Breast epithelium (tissue), 4 donors: ENCODE data around the gene IQSEC2. TPM values are rescaled to one million over a fixed set of nuclear protein-coding genes. Genes with fewer than 3 reads are reported as not detected.

Experiments
- DNase-seq, 2 donors: peaks; one replicate each; pipeline ENCODE4 v3.0.0-alpha.2; 2019; ENCODE audit warnings: low spot score in 2 of 2
- H3K27ac ChIP-seq, 2 donors: fragments of 200-600 bp; sonication (generic) in 1 of 2; one replicate each; pipeline ENCODE4 v1.5.1; 2016 to 2019; ENCODE audit warnings: mild to moderate bottlenecking in 1 of 2
- H3K27me3 ChIP-seq, 2 donors: fragments of 200-600 bp; sonication (generic) in 1 of 2; one replicate each; pipeline versions ENCODE4 v1.5.1 to v1.6.0; 2017 to 2019; ENCODE audit warnings: control low read depth in 1 of 2, mild to moderate bottlenecking in 1 of 2
- H3K36me3 ChIP-seq: fragments of 200-600 bp; one replicate; pipeline ENCODE4 v1.5.1; 2019
- H3K4me1 ChIP-seq, 2 donors: fragments of 200-600 bp; sonication (generic); one replicate each; pipeline ENCODE4 v1.5.1; 2016 to 2019; ENCODE audit warnings: control low read depth in 1 of 2
- H3K4me3 ChIP-seq, 3 donors: fragments of 200-600 bp; sonication (generic); 1 replicate in 2 of 3; 2 replicates in 1 of 3; pipeline ENCODE4 v1.5.1; 2016 to 2019; ENCODE audit warnings: mild to moderate bottlenecking in 3 of 3, moderate library complexity in 2 of 3
- H3K9me3 ChIP-seq, 2 donors: fragments of 200-600 bp; sonication (generic) in 1 of 2; one replicate each; pipeline ENCODE4 v1.5.1; 2016 to 2019; ENCODE audit warnings: control low read depth in 1 of 2
- POLR2A ChIP-seq: fragments of 450-650 bp; IDR thresholded peaks from one replicate; pipeline ENCODE4 v1.6.1; 2016; ENCODE audit warnings: antibody characterized with exemption, mild to moderate bottlenecking, moderate library complexity
- POLR2AphosphoS5 ChIP-seq, 3 donors: sonication (generic); formaldehyde crosslinking; IDR thresholded peaks; one replicate each; pipeline ENCODE4 v1.6.1; 2017; ENCODE audit warnings: antibody characterized with exemption in 3 of 3
- intact Hi-C: fragments of 100-400 bp; cut with DNase I; formaldehyde crosslinking; loops from one replicate; pipeline ENCODE4 v1.15.1; 2023; ENCODE audit warnings: low total_unique reads
- total RNA-seq, 3 donors: library from RNA; depleted of rRNA; stranded (reverse); fragments of >200 nt; gene quantifications; one replicate each; pipeline ENCODE4 v1.1.0, GENCODE V29; 2016
- TF ChIP-seq, protein P1 (sequence below), 3 donors: fragments of 450-650 bp; IDR thresholded peaks; one replicate each; pipeline ENCODE4 v1.5.1; 2016 to 2017; ENCODE audit warnings: antibody characterized with exemption in 3 of 3, mild to moderate bottlenecking in 3 of 3, moderate library complexity in 3 of 3

IQSEC2 gene
- total RNA-seq, 3 donors from 2014 or later, result 16.7 to 18.7 (median 18.3) TPM

DNA sequence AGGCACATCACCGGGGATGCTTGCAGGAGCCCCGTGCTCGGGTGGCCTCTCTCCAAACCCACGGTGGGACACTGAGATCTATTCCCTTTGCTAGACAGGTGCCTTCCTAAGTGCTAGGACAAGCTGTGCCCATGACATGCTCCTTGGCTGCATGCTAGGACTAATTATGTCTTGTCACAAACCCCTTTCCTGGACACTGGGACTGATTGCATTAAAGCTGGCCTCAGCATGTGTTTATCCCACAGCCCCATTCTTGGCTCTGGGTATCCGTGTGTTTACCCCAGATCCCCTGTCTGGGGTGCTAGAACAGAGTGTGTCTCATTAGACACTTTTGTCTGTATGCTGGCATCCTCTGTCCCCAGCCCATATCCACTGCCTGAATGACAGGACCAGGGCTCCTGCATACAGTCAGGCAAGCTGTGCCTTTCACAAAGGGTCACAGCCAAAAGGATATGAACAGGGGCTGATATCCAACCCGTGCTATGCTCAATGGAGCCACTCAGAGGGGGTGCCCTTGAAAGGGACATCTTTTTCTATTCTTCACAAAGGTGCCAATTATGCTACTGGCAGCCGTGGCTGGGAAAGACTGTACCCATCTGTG, 9.2 kb upstream of the IQSEC2 start:
- Histone ChIP-seq H3K36me3 (no peaks in the 10 kb centered on the region), H3K27me3 (peaks cover 0 to 56% of the 10 kb centered on the region in 2 donors), H3K4me1 (no peaks in the 10 kb centered on the region), H3K9me3 (no peaks in the 10 kb centered on the region), H3K27ac (no peak overlapping the region), H3K4me3 (no peak overlapping the region)
- intact Hi-C loops, result no loop called here
- TF ChIP-seq, protein P1, sequence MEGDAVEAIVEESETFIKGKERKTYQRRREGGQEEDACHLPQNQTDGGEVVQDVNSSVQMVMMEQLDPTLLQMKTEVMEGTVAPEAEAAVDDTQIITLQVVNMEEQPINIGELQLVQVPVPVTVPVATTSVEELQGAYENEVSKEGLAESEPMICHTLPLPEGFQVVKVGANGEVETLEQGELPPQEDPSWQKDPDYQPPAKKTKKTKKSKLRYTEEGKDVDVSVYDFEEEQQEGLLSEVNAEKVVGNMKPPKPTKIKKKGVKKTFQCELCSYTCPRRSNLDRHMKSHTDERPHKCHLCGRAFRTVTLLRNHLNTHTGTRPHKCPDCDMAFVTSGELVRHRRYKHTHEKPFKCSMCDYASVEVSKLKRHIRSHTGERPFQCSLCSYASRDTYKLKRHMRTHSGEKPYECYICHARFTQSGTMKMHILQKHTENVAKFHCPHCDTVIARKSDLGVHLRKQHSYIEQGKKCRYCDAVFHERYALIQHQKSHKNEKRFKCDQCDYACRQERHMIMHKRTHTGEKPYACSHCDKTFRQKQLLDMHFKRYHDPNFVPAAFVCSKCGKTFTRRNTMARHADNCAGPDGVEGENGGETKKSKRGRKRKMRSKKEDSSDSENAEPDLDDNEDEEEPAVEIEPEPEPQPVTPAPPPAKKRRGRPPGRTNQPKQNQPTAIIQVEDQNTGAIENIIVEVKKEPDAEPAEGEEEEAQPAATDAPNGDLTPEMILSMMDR (IDR thresholded peaks at IDR 0.05), result no peak
- TF ChIP-seq POLR2AphosphoS5 (IDR thresholded peaks at IDR 0.05) (no peak), POLR2A (no peak)
- no peak for DNase-seq

DNA sequence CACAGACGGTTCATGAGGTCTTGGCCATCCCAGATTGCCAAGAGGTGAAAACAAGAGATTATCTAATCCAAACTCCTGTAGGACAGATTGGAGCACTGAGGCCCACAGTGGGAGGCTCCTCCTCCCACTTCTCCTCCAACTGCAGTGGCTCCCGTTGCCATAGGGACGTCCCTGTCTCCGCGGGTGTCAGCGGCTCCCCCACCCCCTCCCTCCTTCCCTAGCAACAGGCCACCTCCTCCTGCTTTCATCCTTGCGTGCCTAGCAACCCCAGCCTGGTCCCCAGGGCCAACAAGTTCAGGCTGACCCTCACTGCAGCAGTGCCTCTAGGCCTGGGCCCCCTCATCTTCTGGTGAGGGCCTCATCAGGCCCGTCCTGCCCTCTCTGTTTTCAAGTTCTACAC, 6.8 kb upstream of the IQSEC2 start:
- TF ChIP-seq POLR2AphosphoS5 (IDR thresholded peaks at IDR 0.05), result no peak
- no peak for TF ChIP-seq POLR2A
- TF ChIP-seq, protein P1 (IDR thresholded peaks at IDR 0.05), result no peak
- H3K4me3 ChIP-seq, result peak overlapping the region in 1 of 3 donors; percentile 15
- H3K36me3 ChIP-seq, result no peaks in the 10 kb centered on the region
- H3K4me1 ChIP-seq, result no peaks in the 10 kb centered on the region
- H3K27ac ChIP-seq, result peak overlapping the region; percentile 51 to 80
- intact Hi-C loops, result no loop called here
- no peak for DNase-seq
- H3K9me3 ChIP-seq, result no peaks in the 10 kb centered on the region
- peaks cover 0 to 70% of the 10 kb centered on the region in 2 donors for H3K27me3 ChIP-seq

DNA sequence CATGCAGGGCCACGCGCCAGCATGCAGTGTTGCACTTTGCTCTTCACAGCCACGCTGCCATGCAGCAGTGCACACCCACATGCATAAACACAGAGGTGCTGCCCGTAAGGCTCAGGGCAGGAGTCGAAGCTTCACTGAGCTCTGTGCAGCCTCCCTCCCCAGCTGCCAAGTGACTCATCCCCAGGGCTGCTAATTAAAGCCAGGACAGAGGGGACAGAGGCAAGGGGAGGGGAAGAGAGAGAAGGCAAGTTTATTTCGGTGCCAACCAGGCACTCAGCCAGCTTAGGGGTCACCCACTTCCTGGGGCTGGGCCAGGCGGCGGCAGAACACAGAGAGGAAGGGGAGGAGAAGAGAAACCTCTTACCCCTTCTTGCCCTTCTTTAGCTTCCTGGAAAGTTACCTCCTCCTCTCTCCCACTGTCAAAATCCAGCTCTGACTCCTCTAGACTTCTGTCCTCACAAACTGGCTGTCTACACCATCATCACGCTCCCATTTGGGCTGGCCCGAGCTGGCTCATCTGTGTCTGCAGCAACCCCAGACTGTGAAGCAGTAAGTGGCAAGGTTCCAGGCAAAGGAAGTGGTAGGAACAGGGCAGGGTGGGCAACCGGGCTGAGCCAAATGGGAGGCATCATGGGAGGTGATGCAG, 6.2 kb upstream of the IQSEC2 start:
- peak in 1 of 2 donors; percentile 40 for DNase-seq
- H3K9me3 ChIP-seq, result no peaks in the 10 kb centered on the region
- no peaks in the 10 kb centered on the region for H3K4me1 ChIP-seq
- peak overlapping the region in 2 of 3 donors; percentile 12 to 15 for H3K4me3 ChIP-seq
- no peaks in the 10 kb centered on the region for H3K36me3 ChIP-seq
- TF ChIP-seq POLR2AphosphoS5 (IDR thresholded peaks at IDR 0.05) (no peak), POLR2A (no peak)
- TF ChIP-seq, protein P1 (IDR thresholded peaks at IDR 0.05), result no peak
- H3K27me3 ChIP-seq, result peaks cover 0 to 70% of the 10 kb centered on the region in 2 donors
- peak overlapping the region; percentile 51 to 80 for H3K27ac ChIP-seq
- intact Hi-C loops, result no loop called here

DNA sequence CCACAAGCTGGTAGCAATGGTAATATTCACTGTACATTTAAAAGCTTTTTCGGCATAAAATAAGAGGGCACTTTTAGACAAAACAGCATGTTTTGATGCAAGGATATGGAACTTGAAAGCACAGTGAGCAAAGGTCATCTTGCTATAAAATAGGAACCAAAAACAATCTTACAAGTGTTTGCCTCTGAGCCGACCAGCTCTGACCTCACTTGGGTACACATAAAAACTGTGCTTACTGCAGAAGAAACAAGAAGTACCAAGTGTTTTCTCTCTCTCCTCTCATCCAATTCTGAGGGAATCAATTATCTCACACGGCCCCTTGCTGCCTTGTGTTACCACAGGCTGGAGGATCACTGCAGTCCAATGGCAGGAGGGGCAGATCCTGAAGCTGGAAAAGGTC, 4.8 kb upstream of the IQSEC2 start:
- peaks cover 0 to 4% of the 10 kb centered on the region in 2 donors for H3K4me1 ChIP-seq
- H3K4me3 ChIP-seq, result no peak overlapping the region
- no peak overlapping the region for H3K27ac ChIP-seq
- H3K36me3 ChIP-seq, result no peaks in the 10 kb centered on the region
- no peaks in the 10 kb centered on the region for H3K9me3 ChIP-seq
- TF ChIP-seq, protein P1 (IDR thresholded peaks at IDR 0.05), result no peak
- TF ChIP-seq POLR2A (no peak), POLR2AphosphoS5 (IDR thresholded peaks at IDR 0.05) (no peak)
- peaks cover 0 to 62% of the 10 kb centered on the region in 2 donors for H3K27me3 ChIP-seq
- intact Hi-C loops, result no loop called here
- no peak for DNase-seq

DNA sequence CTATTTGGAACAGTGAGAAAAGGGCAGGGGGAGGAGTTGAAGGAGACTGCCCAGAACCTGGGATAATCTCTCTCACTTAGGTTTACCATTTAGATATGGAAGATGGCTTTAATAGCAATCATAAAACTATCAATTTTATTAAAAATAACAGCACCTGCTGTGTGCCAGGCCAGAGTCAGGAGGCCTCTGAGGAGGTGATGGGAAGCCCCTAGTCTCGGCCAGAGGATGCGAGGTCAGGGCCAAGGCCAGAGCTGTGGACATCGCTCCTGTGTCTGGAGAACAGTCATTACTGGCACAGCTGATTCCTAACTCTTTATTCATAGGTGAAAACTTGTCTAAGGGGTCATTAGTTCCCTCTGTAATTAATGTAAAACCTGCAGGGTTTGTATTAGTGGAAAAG, 4.2 kb upstream of the IQSEC2 start:
- Histone ChIP-seq H3K4me1 (peaks cover 0 to 4% of the 10 kb centered on the region in 2 donors), H3K9me3 (no peaks in the 10 kb centered on the region), H3K27ac (no peak overlapping the region), H3K4me3 (no peak overlapping the region), H3K36me3 (no peaks in the 10 kb centered on the region), H3K27me3 (peaks cover 0 to 63% of the 10 kb centered on the region in 2 donors)
- intact Hi-C loops, result no loop called here
- TF ChIP-seq POLR2A (no peak), POLR2AphosphoS5 (IDR thresholded peaks at IDR 0.05) (no peak)
- TF ChIP-seq, protein P1 (IDR thresholded peaks at IDR 0.05), result no peak
- DNase-seq, result no peak
